ENCODE data around the gene WDR62. TPM values are rescaled to one million over a fixed set of nuclear protein-coding genes. Genes with fewer than 3 reads are reported as not detected.

The WDR62 gene
- total RNA-seq, 3 donors from 2014 or later = 1.6 to 4.1 (median 1.9) TPM

GRCh38 chr19:36025541-36025940 lies 29.2 kb upstream of the WDR62 start:
- DNase-seq (no peak), ATAC-seq (no peak)
- Histone ChIP-seq H3K4me3 (no peak overlapping the region), H3K9me3 (no peaks in the 10 kb centered on the region), H3K4me1 (ENCODE audit: low read depth) (no peaks in the 10 kb centered on the region), H3K36me3 (ENCODE audit: low read depth) (no peaks in the 10 kb centered on the region)
- intact Hi-C loops (cut with DNase I, micrococcal nuclease) = no loop called here
- no peak for TF ChIP-seq CTCF (IDR thresholded peaks at IDR 0.05)

- Histone ChIP-seq H3K9me3 (no peaks in the 10 kb centered on the region), H3K4me1 (ENCODE audit: low read depth) (no peaks in the 10 kb centered on the region), H3K36me3 (ENCODE audit: low read depth) (no peaks in the 10 kb centered on the region), H3K4me3 (no peak overlapping the region)
- intact Hi-C loops (cut with DNase I, micrococcal nuclease) = no loop called here
- ATAC-seq (no peak), DNase-seq (no peak)
- no peak for TF ChIP-seq CTCF (IDR thresholded peaks at IDR 0.05)
These were observed 28.4 kb upstream of the WDR62 start for GRCh38 chr19:36026091-36026876.

- Histone ChIP-seq H3K4me3 (no peak overlapping the region), H3K4me1 (ENCODE audit: low read depth) (no peaks in the 10 kb centered on the region), H3K9me3 (no peaks in the 10 kb centered on the region), H3K36me3 (ENCODE audit: low read depth) (no peaks in the 10 kb centered on the region)
- intact Hi-C loops (cut with DNase I, micrococcal nuclease) = no loop called here
- TF ChIP-seq CTCF (IDR thresholded peaks at IDR 0.05) = no peak
- DNase-seq = no peak
- ATAC-seq = no peak
These were observed 27.0 kb upstream of the WDR62 start for GRCh38 chr19:36027696-36028095.

- Histone ChIP-seq H3K36me3 (ENCODE audit: low read depth) (no peaks in the 10 kb centered on the region), H3K4me1 (ENCODE audit: low read depth) (no peaks in the 10 kb centered on the region), H3K4me3 (no peak overlapping the region), H3K9me3 (no peaks in the 10 kb centered on the region)
- no peak for TF ChIP-seq CTCF (IDR thresholded peaks at IDR 0.05)
- intact Hi-C loops (cut with DNase I, micrococcal nuclease) = no loop called here
- DNase-seq (no peak), ATAC-seq (no peak)
These were observed 26.2 kb upstream of the WDR62 start for GRCh38 chr19:36028313-36029041.

DNA sequence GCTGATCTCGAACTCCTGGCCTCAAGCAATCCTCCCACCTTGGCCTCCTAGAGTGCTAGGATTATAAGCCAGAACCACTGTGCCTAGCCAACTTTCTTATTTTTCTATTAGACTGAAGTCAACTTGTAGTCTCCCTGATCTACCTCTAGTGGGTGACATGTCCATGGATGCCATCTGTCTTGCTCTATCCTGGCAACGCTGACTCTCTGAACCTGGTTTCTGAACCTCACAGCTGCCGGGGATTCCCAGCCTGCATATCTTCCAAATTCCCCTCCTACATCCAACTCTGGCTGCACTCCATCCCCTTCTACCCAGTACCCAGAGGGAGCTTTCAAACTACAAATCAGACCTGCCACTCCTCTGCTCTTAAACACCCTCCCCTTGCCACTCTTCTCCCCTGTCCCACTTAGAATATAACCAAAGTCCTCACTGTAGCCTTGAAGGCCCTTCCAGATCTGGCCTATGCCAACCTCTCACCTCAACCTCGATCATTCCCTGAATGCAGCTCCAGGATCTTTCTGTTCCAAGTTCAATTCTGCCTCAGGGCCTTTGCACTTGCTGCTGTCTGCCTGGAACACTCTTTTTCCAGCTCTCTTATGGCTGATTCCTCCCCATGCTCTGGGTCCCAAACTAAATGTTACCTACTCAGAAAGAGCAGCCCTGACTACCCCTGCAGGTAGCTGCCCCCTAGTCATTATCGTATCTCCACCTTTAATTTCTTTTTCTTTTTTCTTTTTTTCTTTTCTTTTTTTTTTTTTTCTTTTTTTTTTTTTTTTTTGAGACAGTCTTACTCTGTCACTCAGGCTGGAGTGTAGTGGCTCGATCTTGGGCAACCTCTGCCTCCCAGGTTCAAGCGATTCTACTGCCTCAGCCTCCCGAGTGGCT lies 24.2 kb upstream of the WDR62 start:
- intact Hi-C loops (cut with DNase I, micrococcal nuclease) = no loop called here
- no peaks in the 10 kb centered on the region for H3K4me1 ChIP-seq (ENCODE audit: low read depth)
- H3K9me3 ChIP-seq = no peaks in the 10 kb centered on the region
- H3K36me3 ChIP-seq (ENCODE audit: low read depth) = no peaks in the 10 kb centered on the region
- no peak overlapping the region for H3K4me3 ChIP-seq
- ATAC-seq (peak; percentile 22), DNase-seq (no peak)
- no peak for TF ChIP-seq CTCF (IDR thresholded peaks at IDR 0.05)

Measured in mucosa of descending colon (tissue), 3 donors.